ENCODE results near the gene APOA4.

DNA sequence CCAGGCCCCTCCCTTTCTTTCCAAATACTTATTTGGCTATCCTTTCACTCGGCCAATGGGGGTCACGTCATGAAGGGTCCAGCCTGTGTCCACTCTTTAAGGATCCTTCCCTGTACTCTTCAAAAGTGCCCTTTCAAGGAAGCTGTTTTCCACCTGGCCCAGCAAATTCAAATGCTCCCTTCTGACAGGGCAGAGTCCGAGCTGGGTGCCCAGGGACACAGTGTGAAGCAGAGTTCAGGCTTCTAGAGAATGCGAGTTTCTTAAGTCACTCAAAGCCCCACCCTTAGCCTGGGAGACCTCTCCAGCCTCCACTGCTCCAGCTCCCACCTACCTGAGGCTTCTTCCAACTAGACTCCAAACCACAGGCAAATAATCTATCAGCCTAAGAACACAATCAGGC, 19.8 kb upstream of the APOA4 start:
- TF ChIP-seq POLR2A (IDR thresholded peaks at IDR 0.05): no peak
- TF ChIP-seq, protein P1, sequence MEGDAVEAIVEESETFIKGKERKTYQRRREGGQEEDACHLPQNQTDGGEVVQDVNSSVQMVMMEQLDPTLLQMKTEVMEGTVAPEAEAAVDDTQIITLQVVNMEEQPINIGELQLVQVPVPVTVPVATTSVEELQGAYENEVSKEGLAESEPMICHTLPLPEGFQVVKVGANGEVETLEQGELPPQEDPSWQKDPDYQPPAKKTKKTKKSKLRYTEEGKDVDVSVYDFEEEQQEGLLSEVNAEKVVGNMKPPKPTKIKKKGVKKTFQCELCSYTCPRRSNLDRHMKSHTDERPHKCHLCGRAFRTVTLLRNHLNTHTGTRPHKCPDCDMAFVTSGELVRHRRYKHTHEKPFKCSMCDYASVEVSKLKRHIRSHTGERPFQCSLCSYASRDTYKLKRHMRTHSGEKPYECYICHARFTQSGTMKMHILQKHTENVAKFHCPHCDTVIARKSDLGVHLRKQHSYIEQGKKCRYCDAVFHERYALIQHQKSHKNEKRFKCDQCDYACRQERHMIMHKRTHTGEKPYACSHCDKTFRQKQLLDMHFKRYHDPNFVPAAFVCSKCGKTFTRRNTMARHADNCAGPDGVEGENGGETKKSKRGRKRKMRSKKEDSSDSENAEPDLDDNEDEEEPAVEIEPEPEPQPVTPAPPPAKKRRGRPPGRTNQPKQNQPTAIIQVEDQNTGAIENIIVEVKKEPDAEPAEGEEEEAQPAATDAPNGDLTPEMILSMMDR (IDR thresholded peaks at IDR 0.05): no peak
